ENCODE data around the gene PIK3CD.
"Not testable (repeated sequence)": the region's sequence is repeated elsewhere in the genome, so short reads cannot be mapped to it uniquely, and the experiment has no call there.

PIK3CD gene

GRCh38 chr1:9624081-9624480 lies 27.4 kb upstream of the PIK3CD start:
- DNase-seq (ENCODE audit: low read depth), result no peak
- no peak overlapping the region for H3K4me3 ChIP-seq (ENCODE audit: low read depth, low read length)
- TF ChIP-seq CTCF (IDR thresholded peaks at IDR 0.05; ENCODE audit: low read depth, low read length, missing control alignments), result no peak

GRCh38 chr1:9625030-9625429 lies 26.5 kb upstream of the PIK3CD start:
- not testable (repeated sequence) for H3K4me3 ChIP-seq (ENCODE audit: low read depth, low read length); DNase-seq (ENCODE audit: low read depth)

GRCh38 chr1:9626201-9626608 lies 25.3 kb upstream of the PIK3CD start:
- TF ChIP-seq CTCF (IDR thresholded peaks at IDR 0.05; ENCODE audit: low read depth, low read length, missing control alignments), result no peak
- peak; percentile 69 for DNase-seq (ENCODE audit: low read depth)
- peak overlapping the region; percentile 58 for H3K4me3 ChIP-seq (ENCODE audit: low read depth, low read length)

- no peak for TF ChIP-seq CTCF (IDR thresholded peaks at IDR 0.05; ENCODE audit: low read depth, low read length, missing control alignments)
- H3K4me3 ChIP-seq (ENCODE audit: low read depth, low read length), result peak overlapping the region; percentile 50
- peak; percentile 54 for DNase-seq (ENCODE audit: low read depth)
Observed at GRCh38 chr1:9628541-9629444, 22.7 kb upstream of the PIK3CD start.

- TF ChIP-seq CTCF (IDR thresholded peaks at IDR 0.05; ENCODE audit: low read depth, low read length, missing control alignments), result no peak
- no peak for DNase-seq (ENCODE audit: low read depth)
- H3K4me3 ChIP-seq (ENCODE audit: low read depth, low read length), result peak overlapping the region; percentile 54
Observed at GRCh38 chr1:9629445-9630201, 21.9 kb upstream of the PIK3CD start.

- TF ChIP-seq CTCF (IDR thresholded peaks at IDR 0.05; ENCODE audit: low read depth, low read length, missing control alignments), result no peak
- H3K4me3 ChIP-seq (ENCODE audit: low read depth, low read length), result peak overlapping the region; percentile 54
- no peak for DNase-seq (ENCODE audit: low read depth)
Observed at GRCh38 chr1:9630331-9631111, 21.0 kb upstream of the PIK3CD start.

- no peak for DNase-seq (ENCODE audit: low read depth)
- H3K4me3 ChIP-seq (ENCODE audit: low read depth, low read length), result no peak overlapping the region
- no peak for TF ChIP-seq CTCF (IDR thresholded peaks at IDR 0.05; ENCODE audit: low read depth, low read length, missing control alignments)
Observed at GRCh38 chr1:9631613-9632012, 19.9 kb upstream of the PIK3CD start.
